GM10248 (cell line): ENCODE measurements around the gene KIF26A.

Source experiments
- CTCF ChIA-PET: fragments of 300-600 bp; sonication (Branson Sonifier 250); formaldehyde crosslinking; extraction: SDS; loops from one replicate; lab custom pipeline; 2021; ENCODE audit warnings: antibody characterized with exemption; lab: Yijun Ruan, JAX
- POLR2A ChIA-PET: fragments of 350-650 bp; sonication (Branson Sonifier 250); formaldehyde crosslinking; extraction: SDS; loops from one replicate; lab custom pipeline; 2020; ENCODE audit warnings: antibody characterized with exemption; lab: Yijun Ruan, JAX
- DNase-seq: peaks from one replicate; pipeline ENCODE4 v3.0.0; 2012; ENCODE audit errors: extremely low spot score
- TF ChIP-seq, protein P1 (sequence below): IDR thresholded peaks from 2 replicates; pipeline ENCODE4 v1.5.1; 2012; ENCODE audit warnings: mild to moderate bottlenecking, low read depth; ENCODE audit errors: extremely low read depth, missing control alignments, control extremely low read depth

Gene KIF26A

DNA sequence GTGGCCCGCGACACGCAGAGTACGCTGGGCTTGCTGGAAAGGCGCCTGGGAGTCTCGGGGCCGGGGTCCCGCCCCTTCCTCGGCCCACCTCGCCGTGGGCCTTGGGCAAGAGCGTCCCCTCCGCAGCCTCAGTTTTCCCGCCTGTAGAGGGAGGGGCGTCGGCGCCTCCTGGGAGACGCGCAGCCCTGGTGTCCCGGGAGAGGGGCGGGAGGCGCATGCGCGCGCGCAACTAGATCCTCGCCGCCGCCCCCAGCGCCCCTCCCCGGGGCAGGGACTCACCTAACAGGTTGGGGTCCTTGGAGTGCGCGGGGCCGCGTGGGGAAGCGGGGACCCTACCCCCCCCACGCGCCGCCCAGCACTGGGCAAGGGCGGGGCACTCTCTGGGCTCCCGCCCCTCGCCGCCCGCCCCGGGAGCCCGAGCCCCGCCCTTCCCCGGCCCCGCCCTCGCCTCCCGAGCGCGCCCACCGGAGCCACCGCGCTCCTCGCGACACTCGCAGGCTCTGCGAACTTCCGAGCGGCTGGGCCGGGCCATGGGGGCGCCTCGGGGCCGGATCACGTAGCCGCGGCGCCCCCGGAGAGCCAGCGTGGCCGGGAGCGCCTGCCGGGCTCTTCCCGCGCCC is at the start of gene KIF26A:
Gene KIF26A (plus strand): TSS at position 490 of the 620 bp plus-strand sequence. CDS start 136 bp downstream, outside the sequence.
- TF ChIP-seq, protein P1, sequence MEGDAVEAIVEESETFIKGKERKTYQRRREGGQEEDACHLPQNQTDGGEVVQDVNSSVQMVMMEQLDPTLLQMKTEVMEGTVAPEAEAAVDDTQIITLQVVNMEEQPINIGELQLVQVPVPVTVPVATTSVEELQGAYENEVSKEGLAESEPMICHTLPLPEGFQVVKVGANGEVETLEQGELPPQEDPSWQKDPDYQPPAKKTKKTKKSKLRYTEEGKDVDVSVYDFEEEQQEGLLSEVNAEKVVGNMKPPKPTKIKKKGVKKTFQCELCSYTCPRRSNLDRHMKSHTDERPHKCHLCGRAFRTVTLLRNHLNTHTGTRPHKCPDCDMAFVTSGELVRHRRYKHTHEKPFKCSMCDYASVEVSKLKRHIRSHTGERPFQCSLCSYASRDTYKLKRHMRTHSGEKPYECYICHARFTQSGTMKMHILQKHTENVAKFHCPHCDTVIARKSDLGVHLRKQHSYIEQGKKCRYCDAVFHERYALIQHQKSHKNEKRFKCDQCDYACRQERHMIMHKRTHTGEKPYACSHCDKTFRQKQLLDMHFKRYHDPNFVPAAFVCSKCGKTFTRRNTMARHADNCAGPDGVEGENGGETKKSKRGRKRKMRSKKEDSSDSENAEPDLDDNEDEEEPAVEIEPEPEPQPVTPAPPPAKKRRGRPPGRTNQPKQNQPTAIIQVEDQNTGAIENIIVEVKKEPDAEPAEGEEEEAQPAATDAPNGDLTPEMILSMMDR, result no peak
- POLR2A ChIA-PET, result no interaction called here
- DNase-seq, result no peak
- CTCF ChIA-PET, result interaction anchor here (0.7 to 1.1 kb wide), 5 partner anchors 9 to 426 kb away, joined by 3 to 12 read pairs (median 3); no protein-coding TSS in a partner anchor

GRCh38 chr14:104090071-104090748 is 48.2 kb upstream of the KIF26A start:
- ChIA-PET POLR2A (no interaction called here), CTCF (no interaction called here)
- DNase-seq, result no peak
- TF ChIP-seq, protein P1, result no peak

DNA sequence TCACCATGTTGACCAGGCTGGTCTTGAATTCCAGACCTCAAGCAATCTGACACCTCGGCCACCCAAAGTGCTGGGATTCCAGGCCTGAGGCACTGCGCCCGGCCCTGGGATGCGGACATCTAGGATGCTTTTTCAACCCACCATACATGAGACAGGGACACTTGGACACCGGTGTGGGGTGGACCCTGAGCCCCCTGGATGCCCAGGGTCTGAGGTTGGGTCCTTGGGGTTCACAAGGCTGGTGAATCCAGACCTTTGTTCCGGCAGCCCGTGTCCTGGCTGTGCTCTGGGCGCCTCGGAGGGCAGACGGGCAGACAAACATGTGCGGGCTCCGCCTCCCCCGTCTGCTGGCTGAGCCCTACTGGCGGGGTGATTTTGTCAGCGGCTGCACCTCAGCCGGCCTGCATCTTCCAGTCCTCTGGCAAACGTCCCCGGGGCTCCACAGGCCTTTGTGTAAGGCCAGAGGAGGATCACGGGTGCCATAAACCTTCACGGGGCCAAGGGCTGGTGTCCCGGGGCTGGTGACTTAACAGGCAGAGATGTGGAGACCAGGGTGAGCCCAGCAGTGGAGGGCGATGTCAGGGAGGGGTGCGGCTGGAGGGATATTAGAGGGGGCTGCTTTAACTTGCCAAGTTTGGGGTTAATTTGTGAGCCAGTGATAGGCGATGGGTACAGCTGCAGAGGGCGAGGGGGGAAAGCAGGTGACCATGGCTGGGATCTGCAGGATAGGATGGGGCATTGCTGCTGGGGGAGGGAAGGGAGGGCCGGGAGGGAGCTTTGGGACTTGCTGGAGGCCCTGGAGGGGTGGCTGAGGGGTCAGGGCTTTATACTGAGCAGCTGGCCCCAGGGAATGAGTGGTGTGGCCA is 47.1 kb upstream of the KIF26A start:
- DNase-seq, result no peak
- CTCF ChIA-PET, result interaction anchor here (0.9 to 3.9 kb wide), 2 partner anchors 14 to 549 kb away, joined by 3 to 26 read pairs; no protein-coding TSS in a partner anchor
- POLR2A ChIA-PET, result no interaction called here
- TF ChIP-seq, protein P1, result no peak

DNA sequence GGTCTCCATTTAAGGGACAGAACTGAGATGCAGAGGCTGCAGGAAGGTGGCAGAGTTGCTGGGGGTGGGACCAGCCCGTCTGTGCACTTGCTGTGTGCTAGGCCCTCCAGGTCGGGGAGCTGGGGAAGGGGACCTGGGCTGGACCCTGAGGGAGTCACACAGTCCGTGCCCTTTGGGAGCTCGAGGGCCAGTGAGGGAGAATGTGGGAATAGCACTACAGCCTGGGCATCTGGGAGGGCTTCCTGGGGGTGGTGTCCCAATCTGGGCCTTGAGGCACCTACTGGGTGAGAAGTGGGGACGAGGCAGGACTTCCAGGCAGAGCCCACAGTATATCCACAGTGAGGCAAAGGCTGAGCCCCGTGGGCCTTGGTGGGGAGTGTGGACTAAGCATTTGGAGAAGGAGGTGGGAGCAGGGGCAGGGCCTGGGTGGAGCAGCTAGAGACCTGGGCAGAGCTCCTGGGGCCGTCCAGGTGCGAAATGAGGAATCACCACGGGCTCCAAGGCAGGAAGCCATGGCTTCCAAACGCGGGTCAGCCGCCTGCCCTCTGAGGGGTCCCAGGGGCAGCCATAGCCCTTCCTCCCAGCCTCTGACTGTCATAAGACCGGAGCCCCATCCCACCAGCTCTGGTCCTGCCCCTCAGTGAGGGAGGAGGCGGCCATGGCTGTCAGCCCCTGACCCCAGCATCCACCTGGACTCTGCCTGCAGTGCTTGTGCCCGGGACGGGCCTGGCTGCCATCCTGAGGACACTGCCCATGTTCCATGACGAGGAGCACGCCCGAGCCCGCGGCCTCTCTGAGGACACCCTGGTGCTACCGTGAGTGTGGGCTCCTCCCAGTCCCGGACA is 46.2 kb upstream of the KIF26A start:
- TF ChIP-seq, protein P1, result no peak
- ChIA-PET CTCF (interaction anchor here (0.7 to 3.9 kb wide), 3 partner anchors 15 to 548 kb away, joined by 3 to 26 read pairs (median 3); no protein-coding TSS in a partner anchor), POLR2A (no interaction called here)
- DNase-seq, result no peak

GRCh38 chr14:104092931-104093365 is 45.4 kb upstream of the KIF26A start:
- CTCF ChIA-PET, result interaction anchor here (0.7 to 3.9 kb wide), 2 partner anchors 15 to 471 kb away, joined by 3 to 26 read pairs; no protein-coding TSS in a partner anchor
- TF ChIP-seq, protein P1, result no peak
- POLR2A ChIA-PET, result no interaction called here
- DNase-seq, result no peak
